HEK293 (cell line): Measurements from ENCODE around the gene DEPDC5.

Experiments used
- CTCF ChIA-PET: fragments of 350-600 bp; formaldehyde crosslinking; extraction: SDS; loops from one replicate; lab custom pipeline; 2021; ENCODE audit warnings: antibody characterized with exemption; lab: Yijun Ruan, JAX
- POLR2A ChIA-PET: fragments of 300-600 bp; formaldehyde crosslinking; extraction: SDS; loops from one replicate; lab custom pipeline; 2020; ENCODE audit warnings: antibody characterized with exemption, inconsistent platforms; lab: Yijun Ruan, JAX
- H3K27ac ChIP-seq: fragments of 200-500 bp; sonication (Bioruptor generic); 2 replicates; pipeline ENCODE4 v1.5.1; 2014; ENCODE audit warnings: low read depth, low read length, control low read depth, inconsistent platforms; ENCODE audit errors: extremely low read depth
- H3K36me3 ChIP-seq, 2 experiments: fragments of 200-500 bp in 1 of 2; sonication (Bioruptor generic) in 1 of 2; 1 replicate in 1 of 2; 2 replicates in 1 of 2; pipeline ENCODE4 v1.5.1; 2014 to 2017; ENCODE audit warnings: inconsistent platforms in 2 of 2, low read length in 2 of 2; ENCODE audit not compliant: control insufficient read depth in 2 of 2, insufficient read depth in 1 of 2
- H3K4me1 ChIP-seq: fragments of 200-500 bp; sonication (Bioruptor generic); 2 replicates; pipeline ENCODE4 v1.5.1; 2014; ENCODE audit warnings: mild to moderate bottlenecking, low read length, inconsistent platforms; ENCODE audit not compliant: control insufficient read depth, insufficient read depth
- H3K4me3 ChIP-seq: 2 replicates; pipeline ENCODE4 v1.5.1; 2011; ENCODE audit warnings: low read depth, mild to moderate bottlenecking, control low read depth, low read length, moderate library complexity
- H3K9me3 ChIP-seq: fragments of 200-500 bp; sonication (Bioruptor generic); 2 replicates; pipeline ENCODE4 v1.5.1; 2014; ENCODE audit warnings: low read depth, low read length, inconsistent platforms; ENCODE audit not compliant: control insufficient read depth, insufficient read depth
- HOXD13 ChIP-seq: sonication (generic); formaldehyde crosslinking; IDR thresholded peaks from 2 replicates; pipeline ENCODE4 v1.8.0; 2022; ENCODE audit warnings: missing genetic modification reagents, borderline replicate concordance
- MYNN ChIP-seq: fragments of 450-650 bp; formaldehyde crosslinking; IDR thresholded peaks from 2 replicates; pipeline ENCODE4 v1.5.1; 2016; ENCODE audit warnings: missing biosample characterization, missing genetic modification characterization, borderline replicate concordance
- SCRT1 ChIP-seq: fragments of 450-650 bp; formaldehyde crosslinking; IDR thresholded peaks from 2 replicates; pipeline ENCODE4 v1.5.1; 2016; ENCODE audit warnings: missing biosample characterization, missing genetic modification characterization, borderline replicate concordance
- TRIM28 ChIP-seq: IDR thresholded peaks from 2 replicates; pipeline ENCODE4 v1.6.1; 2011; ENCODE audit warnings: low read length, control low read depth, borderline replicate concordance
- ZFP41 ChIP-seq: fragments of 450-650 bp; formaldehyde crosslinking; IDR thresholded peaks from 2 replicates; pipeline ENCODE4 v1.5.1; 2016; ENCODE audit warnings: missing biosample characterization, missing genetic modification characterization, borderline replicate concordance
- ZFP69B ChIP-seq: fragments of 450-650 bp; formaldehyde crosslinking; IDR thresholded peaks from 2 replicates; pipeline ENCODE4 v1.5.1; 2016; ENCODE audit warnings: missing biosample characterization, missing genetic modification characterization
- ZNF112 ChIP-seq: fragments of 450-650 bp; formaldehyde crosslinking; IDR thresholded peaks from 2 replicates; pipeline ENCODE4 v1.5.0; 2017; ENCODE audit warnings: missing biosample characterization, missing genetic modification characterization
- ZNF174 ChIP-seq: fragments of 450-650 bp; formaldehyde crosslinking; IDR thresholded peaks from 2 replicates; pipeline ENCODE4 v1.5.0; 2017; ENCODE audit warnings: missing biosample characterization, mild to moderate bottlenecking, missing genetic modification characterization
- ZNF2 ChIP-seq: fragments of 450-650 bp; formaldehyde crosslinking; IDR thresholded peaks from 2 replicates; pipeline ENCODE4 v1.5.1; 2016; ENCODE audit warnings: missing biosample characterization, missing genetic modification characterization
- ZNF473 ChIP-seq: fragments of 450-650 bp; formaldehyde crosslinking; IDR thresholded peaks from 2 replicates; pipeline ENCODE4 v1.5.1; 2017; ENCODE audit warnings: missing biosample characterization, missing genetic modification characterization
- ZNF501 ChIP-seq: fragments of 450-650 bp; formaldehyde crosslinking; IDR thresholded peaks from 2 replicates; pipeline ENCODE4 v1.5.1; 2016; ENCODE audit warnings: missing biosample characterization, missing genetic modification characterization
- ZNF626 ChIP-seq: fragments of 450-650 bp; sonication (Bioruptor Pico); formaldehyde crosslinking; IDR thresholded peaks from 2 replicates; pipeline ENCODE4 v1.5.1; 2018; ENCODE audit warnings: missing biosample characterization, missing genetic modification characterization, inconsistent platforms
- ZNF629 ChIP-seq: fragments of 450-650 bp; formaldehyde crosslinking; IDR thresholded peaks from 2 replicates; pipeline ENCODE4 v1.5.1; 2017; ENCODE audit warnings: missing biosample characterization, missing genetic modification characterization
- ZNF707 ChIP-seq: fragments of 450-650 bp; formaldehyde crosslinking; IDR thresholded peaks from 2 replicates; pipeline ENCODE4 v1.5.1; 2016; ENCODE audit warnings: missing biosample characterization, missing genetic modification characterization
- ZNF768 ChIP-seq: fragments of 450-650 bp; formaldehyde crosslinking; IDR thresholded peaks from 2 replicates; pipeline ENCODE4 v1.5.1; 2018; ENCODE audit warnings: missing biosample characterization, mild to moderate bottlenecking, missing genetic modification characterization
- ZNF776 ChIP-seq: fragments of 450-650 bp; formaldehyde crosslinking; IDR thresholded peaks from 2 replicates; pipeline ENCODE4 v1.5.0; 2017; ENCODE audit warnings: missing biosample characterization, missing genetic modification characterization, borderline replicate concordance
- TF ChIP-seq, protein P1 (sequence below): fragments of 450-650 bp; formaldehyde crosslinking; conservative IDR thresholded peaks from 2 replicates; pipeline ENCODE4 v1.5.1; 2016; ENCODE audit warnings: low read depth, missing biosample characterization, missing genetic modification characterization
- TF ChIP-seq, protein P2 (sequence below): fragments of 450-650 bp; IDR thresholded peaks from 2 replicates; pipeline ENCODE4 v1.5.1; 2018; ENCODE audit warnings: missing biosample characterization, missing genetic modification characterization
- TF ChIP-seq, protein P3 (sequence below): fragments of 450-650 bp; formaldehyde crosslinking; IDR thresholded peaks from 2 replicates; pipeline ENCODE4 v1.5.1; 2016; ENCODE audit warnings: missing biosample characterization, missing genetic modification characterization
- TF ChIP-seq, protein P4 (sequence below): fragments of 450-650 bp; formaldehyde crosslinking; conservative IDR thresholded peaks from 2 replicates; pipeline ENCODE4 v1.5.1; 2016; ENCODE audit warnings: low read depth, missing biosample characterization, missing genetic modification characterization
- TF ChIP-seq, protein P5 (sequence below): fragments of 450-650 bp; formaldehyde crosslinking; IDR thresholded peaks from 2 replicates; pipeline ENCODE4 v1.5.1; 2016; ENCODE audit warnings: missing biosample characterization, missing genetic modification characterization

Gene DEPDC5

DNA sequence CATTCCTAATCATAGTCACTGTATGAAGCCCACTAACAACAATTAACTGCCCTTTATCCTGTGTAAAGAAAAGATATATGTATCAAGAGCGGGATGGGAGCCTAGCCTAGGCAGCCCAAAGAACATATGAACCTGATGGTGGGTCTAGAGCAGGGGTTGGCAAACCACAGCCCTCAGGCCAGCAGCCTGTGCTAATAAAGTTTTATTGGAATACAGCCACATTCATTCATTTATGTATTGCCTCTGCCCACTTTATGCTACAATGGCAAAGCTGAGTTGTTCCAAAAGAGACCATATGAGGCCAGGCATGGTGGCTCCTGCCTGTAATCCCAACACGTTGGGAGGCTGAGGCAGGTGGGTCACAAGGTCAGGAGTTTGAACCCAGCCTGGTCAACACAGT is 17.4 kb upstream of the DEPDC5 start:
- Histone ChIP-seq H3K9me3 (no peaks in the 10 kb centered on the region), H3K4me1 (no peaks in the 10 kb centered on the region), H3K4me3 (no peak overlapping the region), H3K27ac (no peak overlapping the region), H3K36me3 (peaks cover 31 to 55% of the 10 kb centered on the region in 2 experiments)
- ChIA-PET POLR2A (interaction anchor here (0.7 kb wide), 1 partner anchor 203 kb away, joined by 3 read pairs; no protein-coding TSS in a partner anchor), CTCF (no interaction called here)
- TF ChIP-seq ZNF776 (no peak), ZNF174 (no peak), ZNF2 (tag by site-specific recombination) (no peak), ZNF501 (tag by site-specific recombination) (no peak), ZNF626 (tag by site-specific recombination) (no peak), ZNF473 (tag by site-specific recombination) (no peak), ZNF629 (no peak), ZFP41 (tag by site-specific recombination) (no peak), SCRT1 (tag by site-specific recombination) (no peak), ZFP69B (no peak), MYNN (tag by site-specific recombination) (no peak), ZNF768 (tag by site-specific recombination) (no peak), TRIM28 (no peak)
- TF ChIP-seq, protein P1, sequence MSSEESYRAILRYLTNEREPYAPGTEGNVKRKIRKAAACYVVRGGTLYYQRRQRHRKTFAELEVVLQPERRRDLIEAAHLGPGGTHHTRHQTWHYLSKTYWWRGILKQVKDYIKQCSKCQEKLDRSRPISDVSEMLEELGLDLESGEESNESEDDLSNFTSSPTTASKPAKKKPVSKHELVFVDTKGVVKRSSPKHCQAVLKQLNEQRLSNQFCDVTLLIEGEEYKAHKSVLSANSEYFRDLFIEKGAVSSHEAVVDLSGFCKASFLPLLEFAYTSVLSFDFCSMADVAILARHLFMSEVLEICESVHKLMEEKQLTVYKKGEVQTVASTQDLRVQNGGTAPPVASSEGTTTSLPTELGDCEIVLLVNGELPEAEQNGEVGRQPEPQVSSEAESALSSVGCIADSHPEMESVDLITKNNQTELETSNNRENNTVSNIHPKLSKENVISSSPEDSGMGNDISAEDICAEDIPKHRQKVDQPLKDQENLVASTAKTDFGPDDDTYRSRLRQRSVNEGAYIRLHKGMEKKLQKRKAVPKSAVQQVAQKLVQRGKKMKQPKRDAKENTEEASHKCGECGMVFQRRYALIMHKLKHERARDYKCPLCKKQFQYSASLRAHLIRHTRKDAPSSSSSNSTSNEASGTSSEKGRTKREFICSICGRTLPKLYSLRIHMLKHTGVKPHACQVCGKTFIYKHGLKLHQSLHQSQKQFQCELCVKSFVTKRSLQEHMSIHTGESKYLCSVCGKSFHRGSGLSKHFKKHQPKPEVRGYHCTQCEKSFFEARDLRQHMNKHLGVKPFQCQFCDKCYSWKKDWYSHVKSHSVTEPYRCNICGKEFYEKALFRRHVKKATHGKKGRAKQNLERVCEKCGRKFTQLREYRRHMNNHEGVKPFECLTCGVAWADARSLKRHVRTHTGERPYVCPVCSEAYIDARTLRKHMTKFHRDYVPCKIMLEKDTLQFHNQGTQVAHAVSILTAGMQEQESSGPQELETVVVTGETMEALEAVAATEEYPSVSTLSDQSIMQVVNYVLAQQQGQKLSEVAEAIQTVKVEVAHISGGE (tag by site-specific recombination), result no peak
- TF ChIP-seq, protein P2, sequence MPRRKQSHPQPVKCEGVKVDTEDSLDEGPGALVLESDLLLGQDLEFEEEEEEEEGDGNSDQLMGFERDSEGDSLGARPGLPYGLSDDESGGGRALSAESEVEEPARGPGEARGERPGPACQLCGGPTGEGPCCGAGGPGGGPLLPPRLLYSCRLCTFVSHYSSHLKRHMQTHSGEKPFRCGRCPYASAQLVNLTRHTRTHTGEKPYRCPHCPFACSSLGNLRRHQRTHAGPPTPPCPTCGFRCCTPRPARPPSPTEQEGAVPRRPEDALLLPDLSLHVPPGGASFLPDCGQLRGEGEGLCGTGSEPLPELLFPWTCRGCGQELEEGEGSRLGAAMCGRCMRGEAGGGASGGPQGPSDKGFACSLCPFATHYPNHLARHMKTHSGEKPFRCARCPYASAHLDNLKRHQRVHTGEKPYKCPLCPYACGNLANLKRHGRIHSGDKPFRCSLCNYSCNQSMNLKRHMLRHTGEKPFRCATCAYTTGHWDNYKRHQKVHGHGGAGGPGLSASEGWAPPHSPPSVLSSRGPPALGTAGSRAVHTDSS (tag by site-specific recombination), result no peak
- TF ChIP-seq, protein P3, sequence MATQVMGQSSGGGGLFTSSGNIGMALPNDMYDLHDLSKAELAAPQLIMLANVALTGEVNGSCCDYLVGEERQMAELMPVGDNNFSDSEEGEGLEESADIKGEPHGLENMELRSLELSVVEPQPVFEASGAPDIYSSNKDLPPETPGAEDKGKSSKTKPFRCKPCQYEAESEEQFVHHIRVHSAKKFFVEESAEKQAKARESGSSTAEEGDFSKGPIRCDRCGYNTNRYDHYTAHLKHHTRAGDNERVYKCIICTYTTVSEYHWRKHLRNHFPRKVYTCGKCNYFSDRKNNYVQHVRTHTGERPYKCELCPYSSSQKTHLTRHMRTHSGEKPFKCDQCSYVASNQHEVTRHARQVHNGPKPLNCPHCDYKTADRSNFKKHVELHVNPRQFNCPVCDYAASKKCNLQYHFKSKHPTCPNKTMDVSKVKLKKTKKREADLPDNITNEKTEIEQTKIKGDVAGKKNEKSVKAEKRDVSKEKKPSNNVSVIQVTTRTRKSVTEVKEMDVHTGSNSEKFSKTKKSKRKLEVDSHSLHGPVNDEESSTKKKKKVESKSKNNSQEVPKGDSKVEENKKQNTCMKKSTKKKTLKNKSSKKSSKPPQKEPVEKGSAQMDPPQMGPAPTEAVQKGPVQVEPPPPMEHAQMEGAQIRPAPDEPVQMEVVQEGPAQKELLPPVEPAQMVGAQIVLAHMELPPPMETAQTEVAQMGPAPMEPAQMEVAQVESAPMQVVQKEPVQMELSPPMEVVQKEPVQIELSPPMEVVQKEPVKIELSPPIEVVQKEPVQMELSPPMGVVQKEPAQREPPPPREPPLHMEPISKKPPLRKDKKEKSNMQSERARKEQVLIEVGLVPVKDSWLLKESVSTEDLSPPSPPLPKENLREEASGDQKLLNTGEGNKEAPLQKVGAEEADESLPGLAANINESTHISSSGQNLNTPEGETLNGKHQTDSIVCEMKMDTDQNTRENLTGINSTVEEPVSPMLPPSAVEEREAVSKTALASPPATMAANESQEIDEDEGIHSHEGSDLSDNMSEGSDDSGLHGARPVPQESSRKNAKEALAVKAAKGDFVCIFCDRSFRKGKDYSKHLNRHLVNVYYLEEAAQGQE (tag by site-specific recombination), result no peak

DNA sequence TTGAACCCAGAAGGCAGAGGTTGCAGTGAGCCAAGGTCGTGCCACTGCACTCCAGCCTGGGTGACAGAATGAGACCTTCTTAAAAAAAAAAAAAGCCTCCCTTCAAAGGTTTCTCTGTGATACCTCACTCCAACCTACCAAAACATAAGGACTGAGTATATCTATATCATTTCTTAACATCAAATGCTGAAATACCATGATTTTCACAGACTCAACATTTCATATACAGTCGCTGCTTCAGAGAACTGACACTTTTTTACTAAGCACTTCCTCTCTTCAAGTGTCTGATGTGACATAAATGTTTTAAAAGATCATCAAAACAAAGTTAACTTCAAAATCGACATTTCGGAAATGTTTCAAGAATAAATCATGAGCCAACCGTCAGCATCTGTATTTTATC is 15.9 kb upstream of the DEPDC5 start:
- POLR2A ChIA-PET, result no interaction called here
- no peak overlapping the region for H3K27ac ChIP-seq
- CTCF ChIA-PET, result interaction anchor here (0.5 kb wide), 1 partner anchor 411 kb away, joined by 3 read pairs; no protein-coding TSS in a partner anchor
- peaks cover 5% of the 10 kb centered on the region; the same call in 1 of the 2 replicates for H3K4me1 ChIP-seq
- H3K36me3 ChIP-seq, result peaks cover 31 to 55% of the 10 kb centered on the region in 2 experiments
- no peaks in the 10 kb centered on the region for H3K9me3 ChIP-seq
- no peak overlapping the region for H3K4me3 ChIP-seq
- TF ChIP-seq HOXD13 (CRISPR knock-in tag), result no peak
- TF ChIP-seq ZNF112, result no peak
- TF ChIP-seq, protein P4, sequence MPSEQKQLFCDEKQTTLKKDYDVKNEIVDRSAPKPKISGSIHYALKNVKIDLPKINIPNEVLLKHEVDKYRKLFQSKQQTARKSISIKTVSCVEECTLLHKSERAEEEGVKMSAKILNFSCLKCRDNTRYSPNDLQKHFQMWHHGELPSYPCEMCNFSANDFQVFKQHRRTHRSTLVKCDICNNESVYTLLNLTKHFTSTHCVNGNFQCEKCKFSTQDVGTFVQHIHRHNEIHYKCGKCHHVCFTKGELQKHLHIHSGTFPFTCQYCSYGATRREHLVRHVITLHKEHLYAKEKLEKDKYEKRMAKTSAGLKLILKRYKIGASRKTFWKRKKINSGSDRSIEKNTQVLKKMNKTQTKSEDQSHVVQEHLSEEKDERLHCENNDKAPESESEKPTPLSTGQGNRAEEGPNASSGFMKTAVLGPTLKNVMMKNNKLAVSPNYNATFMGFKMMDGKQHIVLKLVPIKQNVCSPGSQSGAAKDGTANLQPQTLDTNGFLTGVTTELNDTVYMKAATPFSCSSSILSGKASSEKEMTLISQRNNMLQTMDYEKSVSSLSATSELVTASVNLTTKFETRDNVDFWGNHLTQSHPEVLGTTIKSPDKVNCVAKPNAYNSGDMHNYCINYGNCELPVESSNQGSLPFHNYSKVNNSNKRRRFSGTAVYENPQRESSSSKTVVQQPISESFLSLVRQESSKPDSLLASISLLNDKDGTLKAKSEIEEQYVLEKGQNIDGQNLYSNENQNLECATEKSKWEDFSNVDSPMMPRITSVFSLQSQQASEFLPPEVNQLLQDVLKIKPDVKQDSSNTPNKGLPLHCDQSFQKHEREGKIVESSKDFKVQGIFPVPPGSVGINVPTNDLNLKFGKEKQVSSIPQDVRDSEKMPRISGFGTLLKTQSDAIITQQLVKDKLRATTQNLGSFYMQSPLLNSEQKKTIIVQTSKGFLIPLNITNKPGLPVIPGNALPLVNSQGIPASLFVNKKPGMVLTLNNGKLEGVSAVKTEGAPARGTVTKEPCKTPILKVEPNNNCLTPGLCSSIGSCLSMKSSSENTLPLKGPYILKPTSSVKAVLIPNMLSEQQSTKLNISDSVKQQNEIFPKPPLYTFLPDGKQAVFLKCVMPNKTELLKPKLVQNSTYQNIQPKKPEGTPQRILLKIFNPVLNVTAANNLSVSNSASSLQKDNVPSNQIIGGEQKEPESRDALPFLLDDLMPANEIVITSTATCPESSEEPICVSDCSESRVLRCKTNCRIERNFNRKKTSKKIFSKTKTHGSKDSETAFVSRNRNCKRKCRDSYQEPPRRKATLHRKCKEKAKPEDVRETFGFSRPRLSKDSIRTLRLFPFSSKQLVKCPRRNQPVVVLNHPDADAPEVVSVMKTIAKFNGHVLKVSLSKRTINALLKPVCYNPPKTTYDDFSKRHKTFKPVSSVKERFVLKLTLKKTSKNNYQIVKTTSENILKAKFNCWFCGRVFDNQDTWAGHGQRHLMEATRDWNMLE (tag by site-specific recombination), result no peak
- TF ChIP-seq, protein P5, sequence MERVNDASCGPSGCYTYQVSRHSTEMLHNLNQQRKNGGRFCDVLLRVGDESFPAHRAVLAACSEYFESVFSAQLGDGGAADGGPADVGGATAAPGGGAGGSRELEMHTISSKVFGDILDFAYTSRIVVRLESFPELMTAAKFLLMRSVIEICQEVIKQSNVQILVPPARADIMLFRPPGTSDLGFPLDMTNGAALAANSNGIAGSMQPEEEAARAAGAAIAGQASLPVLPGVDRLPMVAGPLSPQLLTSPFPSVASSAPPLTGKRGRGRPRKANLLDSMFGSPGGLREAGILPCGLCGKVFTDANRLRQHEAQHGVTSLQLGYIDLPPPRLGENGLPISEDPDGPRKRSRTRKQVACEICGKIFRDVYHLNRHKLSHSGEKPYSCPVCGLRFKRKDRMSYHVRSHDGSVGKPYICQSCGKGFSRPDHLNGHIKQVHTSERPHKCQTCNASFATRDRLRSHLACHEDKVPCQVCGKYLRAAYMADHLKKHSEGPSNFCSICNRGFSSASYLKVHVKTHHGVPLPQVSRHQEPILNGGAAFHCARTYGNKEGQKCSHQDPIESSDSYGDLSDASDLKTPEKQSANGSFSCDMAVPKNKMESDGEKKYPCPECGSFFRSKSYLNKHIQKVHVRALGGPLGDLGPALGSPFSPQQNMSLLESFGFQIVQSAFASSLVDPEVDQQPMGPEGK (tag by site-specific recombination), result no peak
- TF ChIP-seq ZNF707, result no peak
